ENCODE data around the gene TBC1D22A.

The TBC1D22A gene

GRCh38 chr22:46869329-46869728, 106.9 kb downstream of the TBC1D22A start:
- TF ChIP-seq, protein P1, sequence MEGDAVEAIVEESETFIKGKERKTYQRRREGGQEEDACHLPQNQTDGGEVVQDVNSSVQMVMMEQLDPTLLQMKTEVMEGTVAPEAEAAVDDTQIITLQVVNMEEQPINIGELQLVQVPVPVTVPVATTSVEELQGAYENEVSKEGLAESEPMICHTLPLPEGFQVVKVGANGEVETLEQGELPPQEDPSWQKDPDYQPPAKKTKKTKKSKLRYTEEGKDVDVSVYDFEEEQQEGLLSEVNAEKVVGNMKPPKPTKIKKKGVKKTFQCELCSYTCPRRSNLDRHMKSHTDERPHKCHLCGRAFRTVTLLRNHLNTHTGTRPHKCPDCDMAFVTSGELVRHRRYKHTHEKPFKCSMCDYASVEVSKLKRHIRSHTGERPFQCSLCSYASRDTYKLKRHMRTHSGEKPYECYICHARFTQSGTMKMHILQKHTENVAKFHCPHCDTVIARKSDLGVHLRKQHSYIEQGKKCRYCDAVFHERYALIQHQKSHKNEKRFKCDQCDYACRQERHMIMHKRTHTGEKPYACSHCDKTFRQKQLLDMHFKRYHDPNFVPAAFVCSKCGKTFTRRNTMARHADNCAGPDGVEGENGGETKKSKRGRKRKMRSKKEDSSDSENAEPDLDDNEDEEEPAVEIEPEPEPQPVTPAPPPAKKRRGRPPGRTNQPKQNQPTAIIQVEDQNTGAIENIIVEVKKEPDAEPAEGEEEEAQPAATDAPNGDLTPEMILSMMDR (IDR thresholded peaks at IDR 0.05; ENCODE audit: low read depth, low read length): no peak
- no peak overlapping the region for H3K4me3 ChIP-seq (ENCODE audit: low read depth, low read length)

DNA sequence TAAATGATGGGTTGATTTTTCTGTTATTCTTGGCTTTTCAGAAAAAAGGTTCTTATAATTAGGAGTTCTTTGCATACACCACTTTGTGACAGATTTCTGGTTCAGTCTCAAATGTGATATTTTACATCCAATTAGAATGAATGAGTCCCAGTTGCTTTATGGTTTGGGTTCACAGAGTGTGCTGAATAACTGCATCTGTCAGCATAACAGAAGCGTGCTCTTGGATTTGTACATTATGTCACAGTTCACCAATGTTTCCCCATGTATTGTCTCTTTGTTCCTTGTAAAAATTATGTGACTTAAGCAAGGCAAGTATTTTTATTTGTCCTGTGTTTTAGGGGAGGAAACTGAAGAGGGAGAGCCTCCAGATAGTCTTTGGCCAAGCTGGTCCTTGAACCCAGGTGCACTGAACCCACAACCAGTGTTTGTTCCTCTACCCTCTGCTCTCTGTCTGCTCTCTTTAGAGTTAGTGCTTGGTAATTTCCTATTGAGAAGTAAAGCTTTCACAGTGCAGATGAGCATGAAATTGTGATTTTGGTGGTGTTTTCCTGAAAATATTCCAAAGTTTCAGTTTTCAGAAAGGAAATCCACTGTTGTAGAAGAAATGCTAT, 107.5 kb downstream of the TBC1D22A start:
- TF ChIP-seq, protein P1 (IDR thresholded peaks at IDR 0.05; ENCODE audit: low read depth, low read length): no peak

DNA sequence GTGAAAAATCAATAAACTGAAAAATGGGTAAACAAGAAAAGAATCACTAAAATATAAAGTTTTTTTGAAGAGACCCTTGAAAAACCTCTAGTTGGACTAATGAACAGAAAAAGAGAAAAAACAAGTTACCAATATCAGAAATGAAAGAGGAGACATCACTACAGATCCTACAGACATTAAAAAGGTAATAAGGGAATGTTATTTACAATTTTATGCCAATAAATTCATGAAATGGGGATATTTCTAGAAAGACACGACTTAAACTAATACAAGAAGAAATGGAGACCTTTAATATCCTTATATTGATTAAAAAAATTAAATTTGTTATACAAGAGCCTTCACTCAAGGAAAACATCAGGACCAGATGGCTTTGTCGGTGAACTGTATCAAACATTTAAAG, 109.4 kb downstream of the TBC1D22A start:
- TF ChIP-seq, protein P1 (IDR thresholded peaks at IDR 0.05; ENCODE audit: low read depth, low read length): no peak
- H3K4me3 ChIP-seq (ENCODE audit: low read depth, low read length): no peak overlapping the region

More for the DNA sequence above, 107.5 kb downstream of the TBC1D22A start:
- H3K4me3 ChIP-seq (ENCODE audit: low read depth, low read length): no peak overlapping the region

DNA sequence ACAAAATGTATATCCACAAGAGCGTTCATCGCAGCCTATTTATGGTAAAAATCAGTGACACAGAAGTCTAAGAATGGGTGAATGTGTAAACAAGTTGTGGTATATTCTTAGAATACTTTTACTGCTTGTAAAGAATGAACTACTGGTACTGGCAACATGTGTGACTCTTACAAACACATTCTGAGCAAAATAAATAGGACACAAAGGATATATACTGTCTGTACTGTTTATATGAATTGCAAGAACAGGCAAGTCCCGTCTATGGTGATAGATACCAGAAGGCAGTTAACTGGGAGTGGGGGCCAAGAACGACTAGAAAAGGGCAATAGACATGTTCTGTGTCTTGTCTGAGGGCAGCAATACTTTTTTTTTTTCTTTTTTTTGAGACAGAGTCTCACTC, 112.6 kb downstream of the TBC1D22A start:
- TF ChIP-seq, protein P1 (IDR thresholded peaks at IDR 0.05; ENCODE audit: low read depth, low read length): no peak

GRCh38 chr22:46876357-46876934, 114.0 kb downstream of the TBC1D22A start:
- no peak overlapping the region for H3K4me3 ChIP-seq (ENCODE audit: low read depth, low read length)
- TF ChIP-seq, protein P1 (IDR thresholded peaks at IDR 0.05; ENCODE audit: low read depth, low read length): no peak

More for the DNA sequence above, 112.6 kb downstream of the TBC1D22A start:
- no peak overlapping the region for H3K4me3 ChIP-seq (ENCODE audit: low read depth, low read length)

GRCh38 chr22:46878191-46878948, 115.9 kb downstream of the TBC1D22A start:
- H3K4me3 ChIP-seq (ENCODE audit: low read depth, low read length): no peak overlapping the region
- TF ChIP-seq, protein P1 (IDR thresholded peaks at IDR 0.05; ENCODE audit: low read depth, low read length): no peak

DNA sequence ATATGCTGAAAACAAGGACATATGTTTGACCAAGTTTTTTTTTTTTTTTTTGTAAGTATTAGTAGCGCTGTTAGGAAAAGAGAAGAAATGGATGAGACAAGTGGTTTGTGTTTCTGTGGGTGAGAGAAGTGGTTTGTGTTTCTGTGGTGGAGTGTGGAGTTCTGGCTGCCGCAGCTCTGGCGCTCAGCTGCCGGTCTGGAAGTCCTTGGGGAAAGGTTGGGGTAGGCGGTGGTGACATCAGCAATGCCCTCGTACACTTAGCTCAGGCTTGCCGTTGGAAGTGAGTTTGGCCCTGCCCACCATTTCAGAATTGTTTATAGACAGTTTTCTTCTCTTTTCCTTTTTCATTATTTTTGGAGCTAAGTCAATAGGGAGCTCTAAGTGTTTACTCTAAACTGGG, 116.6 kb downstream of the TBC1D22A start:
- TF ChIP-seq, protein P1 (IDR thresholded peaks at IDR 0.05; ENCODE audit: low read depth, low read length): no peak
- no peak overlapping the region for H3K4me3 ChIP-seq (ENCODE audit: low read depth, low read length)

Data from WI38 (cell line).